ENCODE measurements around the gene GOLGA8J. TPM values are rescaled to one million over a fixed set of nuclear protein-coding genes. Genes with fewer than 3 reads are reported as not detected.
"Not testable (repeated sequence)": the region's sequence is repeated elsewhere in the genome, so short reads cannot be mapped to it uniquely, and the experiment has no call there.

The GOLGA8J gene
- polyA plus RNA-seq, 4 donors = 0.59 to 1.6 (median 0.98) TPM

- DNase-seq (ENCODE audit: low read depth in 4 of 4, low spot score in 3 of 4) = no peak
These were observed 14.4 kb upstream of the GOLGA8J start for GRCh38 chr15:30068326-30068725.

- no peak for DNase-seq (ENCODE audit: low read depth in 4 of 4, low spot score in 3 of 4)
These were observed 10.1 kb upstream of the GOLGA8J start for GRCh38 chr15:30072630-30073029.

GRCh38 chr15:30073915-30074314, 8.8 kb upstream of the GOLGA8J start:
- DNase-seq (ENCODE audit: low read depth in 4 of 4, low spot score in 3 of 4) = no peak

- not testable (repeated sequence) for DNase-seq (ENCODE audit: low read depth in 4 of 4, low spot score in 3 of 4)
These were observed 1.9 kb upstream of the GOLGA8J start for GRCh38 chr15:30080816-30081215.

GRCh38 chr15:30097827-30098226, 15.1 kb downstream of the GOLGA8J start:
- DNase-seq (ENCODE audit: low read depth in 4 of 4, low spot score in 3 of 4) = not testable (repeated sequence)

- not testable (repeated sequence) for DNase-seq (ENCODE audit: low read depth in 4 of 4, low spot score in 3 of 4)
These were observed 20.1 kb downstream of the GOLGA8J start for GRCh38 chr15:30102890-30103289.

- DNase-seq (ENCODE audit: low read depth in 4 of 4, low spot score in 3 of 4) = not testable (repeated sequence)
These were observed 21.3 kb downstream of the GOLGA8J start for GRCh38 chr15:30103941-30104507.

- DNase-seq (ENCODE audit: low read depth in 4 of 4, low spot score in 3 of 4) = not testable (repeated sequence)
These were observed 27.8 kb downstream of the GOLGA8J start for GRCh38 chr15:30110591-30110990.

GRCh38 chr15:30130066-30130465, 47.3 kb downstream of the GOLGA8J start:
- DNase-seq (ENCODE audit: low read depth in 4 of 4, low spot score in 3 of 4) = not testable (repeated sequence)

GRCh38 chr15:30134751-30135150, 52.0 kb downstream of the GOLGA8J start, which contains the start of gene GOLGA8T:
TSS of gene GOLGA8T (plus strand) at chr15:30135051. CDS start at chr15:30135149, 98 bp downstream.
- DNase-seq (ENCODE audit: low read depth in 4 of 4, low spot score in 3 of 4) = not testable (repeated sequence)

Other genes with a start within 250 kb of the GOLGA8J start
- under 1 TPM in 1 of 4 donors, not detected in 3; 0.45 TPM for gene GOLGA8T, start 52.1 kb downstream of the GOLGA8J start, polyA plus RNA-seq (ENCODE audit: insufficient read length in 4 of 4)